Astrocyte of the spinal cord (primary cell): Measurements from ENCODE around the gene CDH19.
A peak's percentile ranks its signal among the peaks of the same experiment; 100 is the strongest.

Source experiments
- DNase-seq: peaks from one replicate; pipeline ENCODE4 v3.0.0; 2011; ENCODE audit warnings: low read depth, low spot score
- H3K4me3 ChIP-seq: 2 replicates; pipeline ENCODE4 v1.5.1; 2011; ENCODE audit warnings: low read depth, mild to moderate bottlenecking, low read length, moderate library complexity
- in situ Hi-C: cut with HindIII; loops from 2 replicates; pipeline ENCODE4 v1.10.0; 2017; ENCODE audit warnings: low sequenced_read_pairs
- TF ChIP-seq, protein P1 (sequence below): IDR thresholded peaks from 2 replicates; pipeline ENCODE4 v1.5.1; 2012; ENCODE audit warnings: low read depth, mild to moderate bottlenecking, low read length, inconsistent platforms

The CDH19 gene

DNA sequence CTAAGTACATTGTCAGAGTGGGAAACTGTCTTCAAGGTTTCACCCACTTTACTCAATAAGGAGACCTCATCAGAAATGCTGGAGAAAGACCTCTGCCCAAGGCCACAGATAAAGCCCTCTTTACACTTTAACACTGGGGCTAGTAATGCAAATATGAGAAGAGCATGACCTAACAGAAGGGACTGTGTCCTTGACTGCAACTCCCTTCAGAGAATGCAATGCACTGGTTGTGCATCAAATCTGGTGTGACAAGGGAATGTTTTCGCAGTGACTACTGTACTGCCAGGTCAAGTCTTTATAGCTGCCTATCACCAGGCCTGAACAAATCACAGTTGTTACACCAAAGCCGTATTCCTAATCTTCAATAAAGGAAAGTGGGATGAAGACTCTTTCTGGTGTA is 28.6 kb downstream of the CDH19 start:
- no peak for DNase-seq
- in situ Hi-C loops = no loop called here
- TF ChIP-seq, protein P1, sequence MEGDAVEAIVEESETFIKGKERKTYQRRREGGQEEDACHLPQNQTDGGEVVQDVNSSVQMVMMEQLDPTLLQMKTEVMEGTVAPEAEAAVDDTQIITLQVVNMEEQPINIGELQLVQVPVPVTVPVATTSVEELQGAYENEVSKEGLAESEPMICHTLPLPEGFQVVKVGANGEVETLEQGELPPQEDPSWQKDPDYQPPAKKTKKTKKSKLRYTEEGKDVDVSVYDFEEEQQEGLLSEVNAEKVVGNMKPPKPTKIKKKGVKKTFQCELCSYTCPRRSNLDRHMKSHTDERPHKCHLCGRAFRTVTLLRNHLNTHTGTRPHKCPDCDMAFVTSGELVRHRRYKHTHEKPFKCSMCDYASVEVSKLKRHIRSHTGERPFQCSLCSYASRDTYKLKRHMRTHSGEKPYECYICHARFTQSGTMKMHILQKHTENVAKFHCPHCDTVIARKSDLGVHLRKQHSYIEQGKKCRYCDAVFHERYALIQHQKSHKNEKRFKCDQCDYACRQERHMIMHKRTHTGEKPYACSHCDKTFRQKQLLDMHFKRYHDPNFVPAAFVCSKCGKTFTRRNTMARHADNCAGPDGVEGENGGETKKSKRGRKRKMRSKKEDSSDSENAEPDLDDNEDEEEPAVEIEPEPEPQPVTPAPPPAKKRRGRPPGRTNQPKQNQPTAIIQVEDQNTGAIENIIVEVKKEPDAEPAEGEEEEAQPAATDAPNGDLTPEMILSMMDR = no peak
- H3K4me3 ChIP-seq = no peak overlapping the region

DNA sequence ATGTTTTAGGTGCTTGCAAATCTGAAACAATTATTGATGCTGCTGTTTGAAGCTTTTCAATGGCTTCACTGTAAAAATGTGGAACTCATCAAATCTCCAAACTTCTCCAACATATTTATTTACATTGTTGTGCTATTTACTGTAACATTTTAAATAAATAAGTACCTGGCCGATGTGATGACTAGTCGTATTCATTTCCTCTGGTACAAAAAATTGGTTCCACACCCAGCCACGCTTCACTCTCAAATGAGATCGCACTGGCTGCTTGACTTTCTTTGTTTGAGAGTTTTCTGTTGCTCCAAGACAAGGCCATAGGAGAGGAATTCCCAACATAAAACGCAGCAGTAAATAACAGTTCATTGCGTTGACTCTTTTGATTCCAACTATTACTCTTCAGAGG is 32.0 kb downstream of the CDH19 start:
- in situ Hi-C loops = no loop called here
- TF ChIP-seq, protein P1 = no peak
- H3K4me3 ChIP-seq = no peak overlapping the region
- no peak for DNase-seq

DNA sequence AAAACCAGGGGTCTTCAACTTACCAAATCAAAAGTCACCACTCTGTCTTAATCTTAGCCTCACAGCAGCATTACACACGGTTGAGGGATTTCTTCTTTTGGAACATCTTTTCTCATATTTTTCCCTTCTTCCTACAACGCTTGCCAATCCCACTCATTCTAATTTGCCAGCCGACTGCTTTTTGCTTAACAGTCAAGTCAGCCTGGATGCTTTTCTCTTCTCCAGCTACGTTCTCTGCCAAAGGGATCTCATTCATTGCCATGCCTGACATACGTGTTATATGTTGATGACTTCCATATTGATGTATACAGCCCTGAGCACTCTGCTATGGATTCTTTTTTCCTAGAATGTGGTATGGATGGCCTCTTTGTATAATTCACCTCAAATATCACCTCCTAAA is 37.3 kb downstream of the CDH19 start:
- TF ChIP-seq, protein P1 = no peak
- DNase-seq = no peak
- in situ Hi-C loops = no loop called here
- H3K4me3 ChIP-seq = no peak overlapping the region

DNA sequence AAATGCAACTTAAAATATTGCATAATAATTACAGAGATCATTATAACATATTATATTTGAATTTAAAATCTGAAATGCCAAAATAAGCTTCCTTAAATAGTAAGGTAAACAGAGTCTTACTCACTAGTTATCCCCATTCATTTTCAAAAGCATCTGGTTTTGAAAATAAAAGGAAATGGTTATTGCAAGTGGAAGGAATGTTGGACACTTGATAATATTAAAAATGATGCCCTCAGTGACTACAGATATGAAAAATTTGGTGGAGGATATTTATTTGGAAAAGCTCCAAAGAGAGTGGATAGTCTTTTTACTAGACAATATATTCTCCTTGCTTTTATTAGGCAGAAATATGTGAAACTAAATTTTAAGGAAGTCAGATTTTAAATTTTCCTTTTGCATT is 39.7 kb downstream of the CDH19 start:
- no peak overlapping the region for H3K4me3 ChIP-seq
- TF ChIP-seq, protein P1 = no peak
- no peak for DNase-seq
- in situ Hi-C loops = no loop called here

DNA sequence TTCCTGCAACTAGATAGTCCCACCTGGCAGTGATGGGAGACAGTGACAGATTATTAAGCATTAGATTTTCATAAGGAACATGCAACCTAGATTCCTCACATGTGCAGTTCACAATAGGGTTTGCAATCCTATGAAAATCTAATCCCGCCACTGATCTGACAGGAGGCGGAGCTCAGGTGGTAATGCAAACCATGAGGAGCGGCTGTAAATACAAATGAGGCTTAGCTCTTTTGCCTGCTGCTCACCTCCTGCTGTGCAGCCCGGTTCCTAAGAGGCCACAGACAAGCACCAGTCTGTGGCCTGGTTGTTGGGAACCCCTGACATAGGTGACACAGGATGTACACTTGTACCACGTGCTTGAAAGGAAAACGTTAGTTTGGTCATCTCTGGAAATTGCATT is 41.6 kb downstream of the CDH19 start:
- in situ Hi-C loops = no loop called here
- H3K4me3 ChIP-seq = no peak overlapping the region
- TF ChIP-seq, protein P1 = no peak
- no peak for DNase-seq

DNA sequence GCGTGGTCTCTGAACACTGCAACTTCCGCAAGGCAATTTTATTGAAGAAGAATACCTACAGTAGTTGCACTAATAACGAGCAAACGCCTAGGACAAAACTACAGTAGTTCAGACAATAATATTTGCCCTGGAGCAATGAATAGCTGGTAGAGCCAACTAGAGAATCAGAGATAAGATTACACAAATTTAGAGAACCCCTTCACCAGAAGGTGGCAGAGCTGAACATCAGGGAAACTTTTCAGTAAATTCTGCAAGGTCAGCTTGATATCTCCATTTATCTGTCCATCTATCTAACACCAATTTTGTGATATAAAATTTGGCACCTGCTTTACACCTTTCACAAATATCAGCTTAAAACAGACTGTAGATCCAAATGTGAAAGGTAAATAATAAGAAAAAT is 43.8 kb downstream of the CDH19 start:
- in situ Hi-C loops = no loop called here
- TF ChIP-seq, protein P1 = peak; percentile 56
- no peak overlapping the region for H3K4me3 ChIP-seq
- peak; percentile 14 for DNase-seq

DNA sequence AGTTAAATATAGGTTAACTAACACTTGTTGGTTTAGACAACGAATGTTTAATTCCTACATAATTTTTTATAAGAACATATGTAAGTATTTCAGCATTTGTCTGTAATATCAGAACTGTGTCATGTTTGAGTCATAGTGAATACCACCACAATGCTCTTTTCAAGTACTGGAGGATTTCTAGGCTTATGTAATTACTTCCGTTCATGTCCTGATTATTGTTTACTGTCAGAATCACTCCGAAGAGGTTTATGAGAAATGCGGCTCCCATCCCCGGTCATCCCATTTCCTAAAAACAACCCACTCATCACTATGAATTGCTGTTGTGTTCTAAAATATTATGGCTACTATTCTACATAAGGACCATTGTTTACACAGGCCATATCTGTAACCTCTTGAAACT is 45.1 kb downstream of the CDH19 start:
- in situ Hi-C loops = no loop called here
- TF ChIP-seq, protein P1 = no peak
- no peak overlapping the region for H3K4me3 ChIP-seq
- peak; percentile 2 for DNase-seq
